ENCODE results near the gene CIAO2A.

Gene CIAO2A

GRCh38 chr15:64037966-64038365, 55.7 kb downstream of the CIAO2A start:
- DNase-seq: no peak

GRCh38 chr15:64037116-64037515, 56.5 kb downstream of the CIAO2A start:
- DNase-seq: no peak

- DNase-seq: no peak
These were observed 58.1 kb downstream of the CIAO2A start for GRCh38 chr15:64035525-64035924.

GRCh38 chr15:64034519-64034918, 59.1 kb downstream of the CIAO2A start:
- DNase-seq: no peak

- no peak for DNase-seq
These were observed 61.3 kb downstream of the CIAO2A start for GRCh38 chr15:64032329-64032728.

GRCh38 chr15:64030123-64030522, 63.5 kb downstream of the CIAO2A start:
- DNase-seq: no peak

- no peak for DNase-seq
These were observed 64.0 kb downstream of the CIAO2A start for GRCh38 chr15:64029633-64030032.

GRCh38 chr15:64029110-64029509, 64.5 kb downstream of the CIAO2A start:
- DNase-seq: no peak

GRCh38 chr15:64026591-64026990, 67.0 kb downstream of the CIAO2A start:
- no peak for DNase-seq

GRCh38 chr15:64024172-64025050, 69.2 kb downstream of the CIAO2A start:
- no peak for DNase-seq

GRCh38 chr15:64023220-64023619, 70.4 kb downstream of the CIAO2A start:
- DNase-seq: no peak

GRCh38 chr15:64022571-64022970, 71.1 kb downstream of the CIAO2A start:
- no peak for DNase-seq
